Body of pancreas (tissue), 4 donors: ENCODE data around the gene COL21A1.

Source experiments
- POLR2A ChIP-seq, 3 donors: fragments of 450-650 bp; IDR thresholded peaks; one replicate each; pipeline ENCODE4 v1.6.1; 2016; ENCODE audit warnings: antibody characterized with exemption in 3 of 3, mild to moderate bottlenecking in 2 of 3
- TF ChIP-seq, protein P1 (sequence below), 7 experiments: fragments of 450-650 bp in 4 of 7; fragments of 200-600 bp in 3 of 7; sonication (generic) in 3 of 7; IDR thresholded peaks; one replicate each; pipeline ENCODE4 v1.5.1; 2016 to 2019; ENCODE audit warnings: antibody characterized with exemption in 7 of 7

GRCh38 chr6:56148488-56149186, 98.7 kb downstream of the COL21A1 start:
- TF ChIP-seq, protein P1, sequence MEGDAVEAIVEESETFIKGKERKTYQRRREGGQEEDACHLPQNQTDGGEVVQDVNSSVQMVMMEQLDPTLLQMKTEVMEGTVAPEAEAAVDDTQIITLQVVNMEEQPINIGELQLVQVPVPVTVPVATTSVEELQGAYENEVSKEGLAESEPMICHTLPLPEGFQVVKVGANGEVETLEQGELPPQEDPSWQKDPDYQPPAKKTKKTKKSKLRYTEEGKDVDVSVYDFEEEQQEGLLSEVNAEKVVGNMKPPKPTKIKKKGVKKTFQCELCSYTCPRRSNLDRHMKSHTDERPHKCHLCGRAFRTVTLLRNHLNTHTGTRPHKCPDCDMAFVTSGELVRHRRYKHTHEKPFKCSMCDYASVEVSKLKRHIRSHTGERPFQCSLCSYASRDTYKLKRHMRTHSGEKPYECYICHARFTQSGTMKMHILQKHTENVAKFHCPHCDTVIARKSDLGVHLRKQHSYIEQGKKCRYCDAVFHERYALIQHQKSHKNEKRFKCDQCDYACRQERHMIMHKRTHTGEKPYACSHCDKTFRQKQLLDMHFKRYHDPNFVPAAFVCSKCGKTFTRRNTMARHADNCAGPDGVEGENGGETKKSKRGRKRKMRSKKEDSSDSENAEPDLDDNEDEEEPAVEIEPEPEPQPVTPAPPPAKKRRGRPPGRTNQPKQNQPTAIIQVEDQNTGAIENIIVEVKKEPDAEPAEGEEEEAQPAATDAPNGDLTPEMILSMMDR (IDR thresholded peaks at IDR 0.05): no peak
- TF ChIP-seq POLR2A (IDR thresholded peaks at IDR 0.05): no peak
